ENCODE results near the gene TBC1D13. TPM values are rescaled to one million over a fixed set of nuclear protein-coding genes. Genes with fewer than 3 reads are reported as not detected.

Gene TBC1D13
- total and polyA plus RNA-seq, 9 of the 15 experiments (the other 6 are each of a cell fraction or from before 2014, with no cell fraction given), result 2.3 to 28.7 (median 11.4) TPM

DNA sequence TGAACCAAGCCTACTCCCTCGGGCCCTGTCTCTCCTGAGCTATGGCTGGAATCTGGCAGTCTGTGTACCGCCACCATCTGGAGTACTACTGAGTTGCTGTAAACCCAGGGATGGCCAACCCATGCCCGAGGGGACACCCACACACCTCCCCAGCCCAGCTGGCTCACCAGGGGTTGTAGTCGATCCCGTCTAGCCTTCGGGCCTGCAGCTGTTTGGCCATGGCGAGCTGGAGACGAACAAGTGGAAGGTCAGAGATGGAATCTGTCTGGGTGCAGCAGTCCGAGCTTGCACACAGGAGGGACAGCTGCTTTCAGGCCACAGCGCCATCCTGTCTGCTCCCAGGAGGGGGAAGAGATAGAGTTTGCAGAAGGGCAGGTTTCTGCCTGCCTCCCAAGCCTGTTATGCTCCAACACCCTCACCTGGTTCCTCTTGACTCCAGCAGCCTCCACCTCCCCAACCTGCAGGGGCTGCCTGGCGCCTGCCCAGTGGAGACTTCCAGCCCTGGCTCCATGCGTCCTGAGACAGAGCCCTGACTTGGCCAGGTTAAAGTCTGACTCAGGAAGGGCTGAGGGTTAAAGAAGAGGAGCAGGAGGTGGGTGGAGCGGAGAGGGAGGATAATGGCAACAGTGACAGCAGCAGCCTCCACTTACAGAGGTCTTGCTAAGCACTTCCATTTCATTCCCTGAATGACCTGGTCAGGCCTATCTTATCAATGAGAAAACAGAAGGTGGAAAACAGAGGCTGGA, 58.3 kb downstream of the TBC1D13 start (continued):
- TF ChIP-seq SMAD4 (CRISPR knock-in tag; conservative IDR thresholded peaks at IDR 0.05), result 0 out of 2 replicates have a peak, but pooled peaks have one; percentile 46
- TF ChIP-seq CTCFL (IDR thresholded peaks at IDR 0.05; ENCODE audit: borderline replicate concordance, insufficient read depth, low read depth, low read length, poor library complexity, severe bottlenecking), result peak; percentile 4
- TF ChIP-seq SMARCA4 (IDR thresholded peaks at IDR 0.05), result peak; percentile 92; the same call in 1 of the 2 replicates
- peak; percentile 43 for TF ChIP-seq MEIS2 (IDR thresholded peaks at IDR 0.05; ENCODE audit: partially characterized antibody)
- no peak for TF ChIP-seq ZNF445 (CRISPR knock-in tag; IDR thresholded peaks at IDR 0.05; ENCODE audit: low read depth)
- TF ChIP-seq TFAP4 (CRISPR knock-in tag; IDR thresholded peaks at IDR 0.05; ENCODE audit: borderline replicate concordance), result peak; percentile 69; the same call in 1 of the 2 replicates
- TF ChIP-seq SRSF9 (IDR thresholded peaks at IDR 0.05; ENCODE audit: borderline replicate concordance, low read depth, low read length), result no peak
- TF ChIP-seq MTA3 (IDR thresholded peaks at IDR 0.05; ENCODE audit: borderline replicate concordance), result peak; percentile 62; the same call in 1 of the 2 replicates
- TF ChIP-seq CC2D1A (IDR thresholded peaks at IDR 0.05), result peak; percentile 42; the same call in 1 of the 2 replicates
- no peak for TF ChIP-seq L3MBTL2 (IDR thresholded peaks at IDR 0.05)
- TF ChIP-seq TBL1XR1 (IDR thresholded peaks at IDR 0.05; ENCODE audit: low read length in 2 of 2), result peak in 1 of 2 experiments; percentile 59; a peak in 1 of 4 replicates
- no peak for TF ChIP-seq YBX1 (IDR thresholded peaks at IDR 0.05)
- peak in 1 of 2 experiments; percentile 73; a peak in 1 of 3 replicates for TF ChIP-seq CBX3 (IDR thresholded peaks at IDR 0.05; ENCODE audit: borderline replicate concordance in 1 of 2, low read length in 2 of 2)
- TF ChIP-seq ARNT (IDR thresholded peaks at IDR 0.05), result no peak
- no peak for TF ChIP-seq C11orf30 (IDR thresholded peaks at IDR 0.05; ENCODE audit: low read depth)
- TF ChIP-seq STAT5A (IDR thresholded peaks at IDR 0.05; ENCODE audit: borderline replicate concordance, low read length), result peak; percentile 73
- TF ChIP-seq DMBX1 (CRISPR knock-in tag; IDR thresholded peaks at IDR 0.05; ENCODE audit: borderline replicate concordance), result peak; percentile 71; the same call in 1 of the 2 replicates
- TF ChIP-seq RFX7 (CRISPR knock-in tag; IDR thresholded peaks at IDR 0.05), result no peak
- peak; percentile 58; the same call in 1 of the 2 replicates for TF ChIP-seq CREM (IDR thresholded peaks at IDR 0.05; ENCODE audit: low read depth)
- no peak for TF ChIP-seq PRPF4 (IDR thresholded peaks at IDR 0.05; ENCODE audit: insufficient read depth, low read depth, low read length, poor library complexity, severe bottlenecking)
- 0 out of 2 replicates have a peak, but pooled peaks have one; percentile 1 for TF ChIP-seq NFE2 (IDR thresholded peaks at IDR 0.05; ENCODE audit: low read depth)
- TF ChIP-seq ARHGAP35 (IDR thresholded peaks at IDR 0.05; ENCODE audit: partially characterized antibody), result no peak
- no peak for TF ChIP-seq SRSF3 (IDR thresholded peaks at IDR 0.05; ENCODE audit: insufficient read depth, low read length)
- peak; percentile 60 to 73; a peak in 3 of 4 replicates for TF ChIP-seq FOXK2 (conservative IDR thresholded peaks at IDR 0.05 in 1 of 2, IDR thresholded peaks at IDR 0.05 in 1 of 2; ENCODE audit: low read depth in 2 of 2)
- no peak for TF ChIP-seq HMG20A (CRISPR knock-in tag; conservative IDR thresholded peaks at IDR 0.05)
- TF ChIP-seq FUS (optimal IDR thresholded peaks at IDR 0.05; ENCODE audit: low read depth, low read length), result no peak
- peak; percentile 96 for TF ChIP-seq ARID1B (IDR thresholded peaks at IDR 0.05)
- TF ChIP-seq JUNB (CRISPR knock-in tag; conservative IDR thresholded peaks at IDR 0.05), result no peak
